GM23338 (cell line): ENCODE results near the gene SLC22A3.

Experiments used
- CREB1 ChIP-seq: fragments of 250-450 bp; sonication (Bioruptor Pico); IDR thresholded peaks from 2 replicates; pipeline ENCODE4 v1.5.0; 2020; ENCODE audit warnings: low read depth, mild to moderate bottlenecking, moderate library complexity
- CTCF ChIP-seq, 2 experiments: fragments of 200-600 bp in 1 of 2; sonication (generic) in 1 of 2; conservative IDR thresholded peaks; 2 replicates each; pipeline versions ENCODE4 v1.5.1 to v1.6.1; 2016 to 2017; ENCODE audit warnings: antibody characterized with exemption in 2 of 2, low read depth in 2 of 2, mild to moderate bottlenecking in 2 of 2, moderate library complexity in 1 of 2
- ETS1 ChIP-seq: IDR thresholded peaks from 2 replicates; pipeline ENCODE4 v1.6.1; 2016; ENCODE audit warnings: antibody characterized with exemption
- EZH2 ChIP-seq: fragments of 200-600 bp; sonication (generic); IDR thresholded peaks from one replicate; pipeline ENCODE4 v1.8.0; 2017; ENCODE audit warnings: antibody characterized with exemption, mild to moderate bottlenecking, low read depth; ENCODE audit not compliant: unreplicated experiment
- EZH2phosphoT487 ChIP-seq: fragments of 200-600 bp; sonication (generic); IDR thresholded peaks from one replicate; pipeline ENCODE4 v1.8.1; 2018; ENCODE audit warnings: antibody characterized with exemption; ENCODE audit not compliant: unreplicated experiment
- JUNB ChIP-seq: IDR thresholded peaks from one replicate; pipeline ENCODE4 v1.6.1; 2016; ENCODE audit warnings: antibody characterized with exemption; ENCODE audit not compliant: unreplicated experiment
- POLR2AphosphoS5 ChIP-seq: IDR thresholded peaks from 2 replicates; pipeline ENCODE4 v1.6.1; 2016; ENCODE audit warnings: antibody characterized with exemption, low read depth
- ZNF331 ChIP-seq: fragments of 250-450 bp; sonication (Bioruptor Pico); IDR thresholded peaks from 2 replicates; pipeline ENCODE4 v1.5.0; 2020; ENCODE audit warnings: low read depth, mild to moderate bottlenecking, moderate library complexity
- TF ChIP-seq, protein P1 (sequence below): IDR thresholded peaks from one replicate; pipeline ENCODE4 v1.6.1; 2018; ENCODE audit warnings: antibody characterized with exemption; ENCODE audit not compliant: unreplicated experiment

DNA sequence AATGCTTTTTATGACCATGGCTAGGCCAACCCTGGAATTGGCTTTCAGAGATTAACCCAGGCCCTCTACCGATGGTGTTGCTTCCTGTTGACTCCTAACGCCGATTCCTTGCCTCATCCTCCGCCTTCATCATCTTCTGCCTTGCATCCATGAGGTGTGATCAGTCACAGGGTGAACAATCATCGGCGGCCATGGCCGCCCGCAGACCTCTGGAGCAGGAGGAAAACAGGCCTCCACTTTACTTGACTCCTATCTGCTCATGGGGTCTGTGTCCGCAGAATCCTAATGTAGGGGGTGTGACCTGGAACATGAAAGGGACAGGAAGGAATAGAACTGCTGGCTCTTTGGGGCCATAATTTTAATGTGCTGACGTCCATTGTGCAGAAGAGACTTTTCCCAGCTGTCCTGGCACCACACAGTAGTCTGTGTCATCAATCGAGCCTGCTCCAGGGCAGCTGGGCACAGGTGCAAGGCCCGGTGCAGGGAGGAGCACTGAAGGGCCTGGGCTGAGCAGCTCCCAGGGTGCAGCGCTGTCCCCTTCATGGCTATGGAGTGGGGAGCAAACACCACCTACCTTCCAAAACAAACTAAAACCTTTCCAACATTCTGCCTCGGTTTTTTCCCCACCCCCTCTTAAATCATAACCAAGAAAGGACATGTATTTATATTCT is 8.0 kb downstream of the SLC22A3 start:
- TF ChIP-seq CREB1 (no peak), CTCF (conservative IDR thresholded peaks at IDR 0.05; ENCODE audit: low read depth in 2 of 2) (no peak), EZH2phosphoT487 (no peak), ZNF331 (CRISPR knock-in tag) (no peak), JUNB (no peak), ETS1 (no peak), POLR2AphosphoS5 (no peak), EZH2 (no peak)
- TF ChIP-seq, protein P1, sequence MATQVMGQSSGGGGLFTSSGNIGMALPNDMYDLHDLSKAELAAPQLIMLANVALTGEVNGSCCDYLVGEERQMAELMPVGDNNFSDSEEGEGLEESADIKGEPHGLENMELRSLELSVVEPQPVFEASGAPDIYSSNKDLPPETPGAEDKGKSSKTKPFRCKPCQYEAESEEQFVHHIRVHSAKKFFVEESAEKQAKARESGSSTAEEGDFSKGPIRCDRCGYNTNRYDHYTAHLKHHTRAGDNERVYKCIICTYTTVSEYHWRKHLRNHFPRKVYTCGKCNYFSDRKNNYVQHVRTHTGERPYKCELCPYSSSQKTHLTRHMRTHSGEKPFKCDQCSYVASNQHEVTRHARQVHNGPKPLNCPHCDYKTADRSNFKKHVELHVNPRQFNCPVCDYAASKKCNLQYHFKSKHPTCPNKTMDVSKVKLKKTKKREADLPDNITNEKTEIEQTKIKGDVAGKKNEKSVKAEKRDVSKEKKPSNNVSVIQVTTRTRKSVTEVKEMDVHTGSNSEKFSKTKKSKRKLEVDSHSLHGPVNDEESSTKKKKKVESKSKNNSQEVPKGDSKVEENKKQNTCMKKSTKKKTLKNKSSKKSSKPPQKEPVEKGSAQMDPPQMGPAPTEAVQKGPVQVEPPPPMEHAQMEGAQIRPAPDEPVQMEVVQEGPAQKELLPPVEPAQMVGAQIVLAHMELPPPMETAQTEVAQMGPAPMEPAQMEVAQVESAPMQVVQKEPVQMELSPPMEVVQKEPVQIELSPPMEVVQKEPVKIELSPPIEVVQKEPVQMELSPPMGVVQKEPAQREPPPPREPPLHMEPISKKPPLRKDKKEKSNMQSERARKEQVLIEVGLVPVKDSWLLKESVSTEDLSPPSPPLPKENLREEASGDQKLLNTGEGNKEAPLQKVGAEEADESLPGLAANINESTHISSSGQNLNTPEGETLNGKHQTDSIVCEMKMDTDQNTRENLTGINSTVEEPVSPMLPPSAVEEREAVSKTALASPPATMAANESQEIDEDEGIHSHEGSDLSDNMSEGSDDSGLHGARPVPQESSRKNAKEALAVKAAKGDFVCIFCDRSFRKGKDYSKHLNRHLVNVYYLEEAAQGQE = no peak
